GM18519 (cell line): ENCODE results near the gene ATP1A3.
"Not testable (repeated sequence)": the region's sequence is repeated elsewhere in the genome, so short reads cannot be mapped to it uniquely, and the experiment has no call there.

ENCODE experiments used
- ATAC-seq: cut with Tn5 transposase; IDR thresholded peaks from one replicate; pipeline ENCODE4 v1.9.1; 2021; ENCODE audit warnings: mild to moderate bottlenecking, moderate library complexity; ENCODE audit not compliant: unreplicated experiment, low FRiP score

ATP1A3 gene

GRCh38 chr19:41993612-41994483 lies at the start of gene ATP1A3:
Gene ATP1A3 (minus strand): TSS chr19:41994230. CDS start chr19:41994076, 154 bp downstream.
- ATAC-seq = no peak

- no peak for ATAC-seq
Observed at GRCh38 chr19:42042455-42043170, 48.6 kb upstream of the ATP1A3 start.

DNA sequence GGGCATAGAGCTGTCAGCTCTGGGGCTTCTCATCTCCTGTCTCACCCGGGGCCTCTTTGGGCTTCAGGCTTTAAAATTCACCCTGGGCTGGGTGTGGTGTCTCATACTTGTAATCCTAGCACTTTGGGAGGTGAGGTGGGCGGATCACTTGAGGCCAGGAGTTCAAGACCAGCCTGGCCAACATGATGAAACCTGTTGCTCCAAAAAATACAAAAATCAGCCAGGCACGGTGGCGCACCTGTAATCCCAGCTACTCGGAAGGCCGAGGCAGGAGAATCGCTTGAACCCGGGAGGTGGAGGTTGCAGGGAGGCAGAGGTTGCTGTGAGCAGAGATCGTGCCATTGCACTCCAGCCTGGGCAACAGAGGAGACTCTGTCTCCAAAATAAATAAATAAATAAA lies 46.5 kb upstream of the ATP1A3 start:
- not testable (repeated sequence) for ATAC-seq

DNA sequence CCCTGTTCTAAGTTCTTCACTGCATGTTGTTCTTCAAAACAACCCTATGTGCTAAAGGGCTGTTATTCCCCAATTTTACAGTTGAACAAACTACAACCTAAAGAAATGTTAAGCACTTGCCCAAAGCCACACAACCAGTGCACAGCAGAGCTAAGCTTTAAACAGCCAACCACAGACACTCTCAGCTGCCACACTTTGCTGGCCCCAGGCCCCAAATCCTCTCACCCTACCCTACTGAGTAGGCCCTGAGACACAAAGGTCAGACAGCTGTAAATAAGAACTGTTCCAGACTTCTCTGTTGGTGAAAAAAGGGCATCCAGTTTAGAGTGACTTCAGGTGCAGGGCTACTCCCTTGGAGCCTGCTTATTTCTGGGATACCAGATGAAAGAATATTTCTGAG lies 46.0 kb upstream of the ATP1A3 start:
- no peak for ATAC-seq

GRCh38 chr19:42038666-42039065 lies 44.6 kb upstream of the ATP1A3 start:
- no peak for ATAC-seq

DNA sequence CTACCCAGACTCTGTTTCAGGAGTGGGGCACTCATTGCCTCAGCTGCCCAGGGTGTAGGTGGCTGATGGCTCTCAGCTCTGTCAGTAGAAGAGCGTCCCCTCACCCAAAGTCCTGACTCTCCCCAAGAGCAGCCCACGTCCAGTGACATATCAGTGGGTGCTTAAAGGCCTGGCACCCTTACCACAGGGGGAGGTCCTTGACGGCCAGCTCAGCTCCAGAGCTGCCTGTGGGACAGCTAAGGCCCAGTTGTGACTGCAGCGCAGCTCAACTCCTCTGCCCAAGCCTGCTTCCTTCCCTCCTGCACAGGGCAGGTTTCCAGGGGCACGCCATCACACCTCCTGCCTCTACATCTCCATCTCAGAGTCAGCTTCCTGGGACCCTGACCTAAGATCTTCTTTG lies 43.6 kb upstream of the ATP1A3 start:
- no peak for ATAC-seq

DNA sequence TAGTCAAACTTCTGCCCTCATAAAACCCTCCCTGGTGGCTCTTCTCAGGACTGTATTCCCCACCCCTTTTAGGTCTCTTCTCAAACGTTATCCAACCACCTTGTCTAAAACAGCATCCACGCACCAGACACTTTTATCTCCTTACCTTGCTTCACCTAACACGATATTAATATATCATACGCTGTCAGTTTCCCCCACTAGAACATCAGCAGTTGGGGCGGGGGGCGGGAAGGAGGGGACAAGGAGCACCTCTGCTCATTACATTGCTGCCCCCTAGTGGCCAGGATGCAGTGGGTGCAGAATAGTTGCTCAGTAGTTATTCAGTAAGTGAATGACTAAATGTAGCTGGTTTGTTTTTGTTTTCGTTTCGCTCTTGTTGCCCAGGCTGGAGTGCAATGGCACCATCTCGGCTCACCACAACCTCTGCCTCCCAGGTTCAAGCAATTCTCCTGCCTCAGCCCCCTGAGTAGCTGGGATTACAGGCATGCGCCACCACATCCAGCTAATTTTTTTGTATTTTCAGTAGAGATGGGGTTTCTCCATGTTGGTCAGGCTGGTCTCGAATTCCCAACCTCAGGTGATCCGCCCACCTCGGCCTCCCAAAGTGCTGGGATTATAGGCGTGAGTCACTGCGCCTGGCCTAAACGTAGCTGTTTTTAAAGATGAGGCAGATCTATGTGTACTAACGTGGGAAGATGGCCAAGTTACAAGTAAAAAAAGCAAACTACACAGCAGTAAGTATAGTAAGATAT lies 40.8 kb upstream of the ATP1A3 start:
- ATAC-seq = not testable (repeated sequence)

GRCh38 chr19:42033413-42033812 lies 39.4 kb upstream of the ATP1A3 start:
- ATAC-seq = no peak

- no peak for ATAC-seq
Observed at GRCh38 chr19:42032431-42032830, 38.4 kb upstream of the ATP1A3 start.

- no peak for ATAC-seq
Observed at GRCh38 chr19:42030645-42031440, 36.8 kb upstream of the ATP1A3 start.

DNA sequence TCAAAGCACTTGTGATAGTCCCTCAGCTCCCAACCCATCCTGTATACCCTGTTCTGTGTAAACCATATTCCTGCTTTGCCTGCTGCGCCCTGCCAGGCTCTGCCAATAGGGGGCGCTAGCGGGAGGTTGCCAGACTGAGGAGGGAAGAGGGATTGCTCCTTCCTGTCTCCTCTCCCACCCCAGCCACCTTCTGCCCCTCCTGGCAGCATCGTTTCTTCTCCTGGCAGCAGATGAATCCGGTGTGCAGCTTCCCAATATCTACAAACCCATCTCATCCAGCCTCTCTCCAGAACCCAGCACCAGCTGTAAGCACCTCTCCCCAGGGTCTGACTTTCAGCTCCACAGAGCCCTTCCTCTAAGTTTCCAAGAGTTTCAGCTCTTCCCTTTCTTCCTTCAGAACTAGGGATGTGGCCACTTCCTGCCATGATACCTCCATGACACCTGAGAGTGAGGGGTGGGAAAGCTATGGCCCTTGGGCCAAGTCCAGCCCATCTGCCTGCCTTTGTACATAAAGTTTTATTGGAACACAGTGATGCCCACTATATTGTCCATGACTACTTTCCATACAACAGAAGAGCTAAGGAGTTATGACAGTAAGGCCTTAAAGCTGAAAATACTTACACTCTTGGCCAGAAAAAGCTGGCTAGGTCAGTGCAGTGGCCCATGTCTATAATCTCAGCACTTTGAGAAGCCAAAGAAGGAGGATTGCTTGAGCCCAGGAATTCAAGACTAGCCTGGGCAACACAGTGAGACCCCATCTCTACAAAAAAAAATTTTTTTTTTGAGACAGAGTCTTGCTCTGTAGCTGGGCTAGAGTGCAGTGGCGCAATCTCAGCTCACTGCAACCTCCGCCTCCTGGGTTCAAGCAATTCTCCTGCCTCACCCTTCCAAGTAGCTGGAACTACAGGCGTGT lies 34.5 kb upstream of the ATP1A3 start:
- no peak for ATAC-seq

- no peak for ATAC-seq
Observed at GRCh38 chr19:42024622-42025111, 30.6 kb upstream of the ATP1A3 start.

DNA sequence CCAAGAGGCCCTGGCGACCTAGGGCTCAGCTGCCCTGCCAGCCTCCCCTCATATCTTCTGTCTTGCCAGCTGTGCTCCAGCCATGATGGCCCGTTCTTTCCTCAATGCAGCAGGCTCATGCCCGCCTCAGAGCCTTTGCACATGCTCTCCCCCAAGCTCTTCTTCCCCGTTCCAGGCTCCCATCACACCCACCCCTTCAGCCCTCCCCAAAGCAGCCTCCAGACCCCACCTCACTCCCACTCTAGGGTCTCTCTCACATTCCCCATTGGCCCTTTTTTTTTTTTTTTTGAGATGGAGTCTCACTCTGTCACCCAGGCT lies 29.9 kb upstream of the ATP1A3 start:
- no peak for ATAC-seq

DNA sequence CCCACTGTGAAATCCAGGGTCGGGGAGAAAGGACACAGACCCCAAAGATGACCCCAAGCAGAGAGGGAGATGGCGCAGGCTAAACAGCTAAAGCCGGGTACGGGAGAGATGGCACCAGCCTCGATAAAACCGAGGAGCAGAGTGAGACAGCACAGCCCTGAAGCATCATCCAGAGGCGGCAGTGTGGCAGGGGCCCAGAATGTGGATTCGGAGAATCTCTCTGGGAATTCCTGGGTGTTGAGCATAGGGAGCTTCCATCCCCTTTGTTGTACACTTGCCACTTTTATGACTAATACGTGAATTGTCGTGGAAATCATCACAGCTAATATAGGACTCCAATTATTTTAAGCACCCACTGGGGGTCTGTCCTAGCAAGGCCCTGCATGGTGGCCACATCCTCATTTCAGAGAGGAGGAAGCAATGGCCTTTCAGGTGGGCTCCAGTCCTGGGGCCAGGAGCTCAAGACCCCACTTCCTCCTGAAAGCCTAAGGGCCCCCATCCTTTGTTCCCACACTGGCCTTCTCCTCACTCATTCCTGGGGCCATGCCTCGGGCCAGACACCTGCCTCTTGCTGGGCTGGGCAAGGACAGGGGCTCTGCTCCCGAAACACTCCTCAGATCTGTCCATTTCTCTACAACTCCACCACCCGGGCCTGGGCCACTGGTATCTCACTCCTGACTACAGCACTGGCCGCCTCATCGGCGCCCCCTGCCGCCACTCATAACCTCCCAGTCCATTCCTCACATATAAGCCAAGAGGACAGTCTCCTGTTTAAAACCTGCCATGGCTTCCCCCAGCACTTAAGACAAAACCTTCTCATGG lies 29.3 kb upstream of the ATP1A3 start:
- no peak for ATAC-seq

DNA sequence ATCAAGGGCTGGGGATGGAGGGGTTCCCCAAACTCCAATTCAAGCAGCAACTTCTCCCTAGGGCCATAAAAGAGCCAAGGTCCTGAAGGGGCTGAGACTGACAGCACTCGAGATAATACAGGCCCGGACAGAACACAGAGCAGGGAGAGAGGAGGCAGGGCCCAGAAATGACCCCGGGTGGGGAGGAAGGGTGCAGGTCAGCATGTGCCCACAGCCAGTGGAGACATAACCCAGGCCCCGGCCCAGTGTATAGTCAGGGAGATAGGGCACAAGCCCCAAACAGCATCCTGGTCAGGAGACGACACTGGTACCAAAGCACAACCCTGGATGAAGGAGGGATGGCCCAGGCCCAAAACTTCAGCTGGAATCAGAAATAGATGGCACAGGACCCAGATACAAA lies 28.6 kb upstream of the ATP1A3 start:
- ATAC-seq = no peak

DNA sequence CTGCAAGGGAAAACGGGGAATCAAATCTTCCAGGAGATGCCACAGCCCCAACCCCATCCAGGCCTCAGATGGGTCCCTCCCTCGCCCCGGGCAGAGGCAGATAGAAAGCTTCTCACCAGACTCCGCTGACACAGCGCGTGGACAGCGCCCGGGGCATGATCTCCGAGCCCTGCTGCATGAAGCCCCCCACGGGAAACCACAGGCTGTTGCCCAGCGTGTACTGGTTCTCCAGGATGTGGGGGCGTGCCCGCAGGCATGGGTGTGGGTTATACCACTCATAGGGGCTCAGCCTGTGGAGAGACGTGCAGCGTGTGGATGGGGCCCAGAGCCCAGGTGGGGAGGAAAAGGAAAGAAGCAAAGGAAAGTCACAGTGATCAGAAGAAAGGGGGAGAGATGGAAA lies 27.2 kb upstream of the ATP1A3 start:
- ATAC-seq = no peak

DNA sequence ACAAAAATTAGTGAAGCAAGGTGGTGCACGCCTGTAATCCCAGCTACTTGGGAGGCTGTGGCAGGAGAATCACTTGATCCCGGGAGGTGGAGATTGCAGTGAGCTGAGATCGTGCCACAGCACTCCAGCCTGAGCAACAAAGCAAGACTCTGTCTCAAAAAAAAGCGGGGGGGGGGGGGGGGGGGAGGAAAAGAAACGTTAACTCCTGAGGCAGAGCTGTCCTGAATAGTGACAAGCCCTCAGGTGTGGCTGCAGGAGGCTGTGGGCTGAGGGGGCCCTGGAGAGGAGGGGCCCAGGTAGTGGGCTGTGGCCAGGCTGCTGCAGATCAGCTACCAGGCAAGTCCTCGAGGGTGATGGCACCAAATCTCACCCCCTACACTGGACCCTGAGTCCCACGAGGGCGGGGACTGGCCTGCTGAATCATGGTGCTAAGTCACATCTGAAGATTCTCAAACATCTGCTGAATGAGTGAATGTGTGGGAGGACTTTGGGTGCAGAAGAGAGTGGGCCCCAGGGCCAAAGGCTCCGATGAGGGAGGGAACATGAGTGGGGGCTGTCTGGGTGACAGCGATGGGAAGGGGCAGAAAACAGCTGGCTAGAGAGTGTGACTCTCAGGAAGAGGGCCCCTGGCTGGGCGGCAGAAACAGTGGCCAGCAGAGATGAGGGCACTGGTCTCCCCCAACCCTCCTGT lies 24.6 kb upstream of the ATP1A3 start:
- ATAC-seq = no peak

DNA sequence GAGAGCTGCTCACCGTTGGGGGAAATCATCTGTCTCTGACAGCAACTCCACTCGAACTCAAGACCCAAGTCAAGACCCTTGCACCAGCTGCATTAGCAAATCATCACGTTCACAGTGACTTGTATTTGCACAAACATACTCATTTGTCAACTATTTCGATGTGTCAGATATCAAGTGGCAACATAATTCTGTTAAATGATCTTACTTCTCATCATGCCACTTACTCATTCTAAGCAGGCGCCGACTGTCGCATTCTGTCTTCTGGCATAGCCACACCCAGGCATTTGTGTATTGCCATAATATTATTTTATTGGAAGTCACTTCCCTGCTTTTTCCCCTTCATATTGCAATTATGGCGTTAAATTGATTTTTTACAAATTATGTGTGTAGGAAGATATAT lies 23.0 kb upstream of the ATP1A3 start:
- ATAC-seq = no peak
